Measurements from ENCODE around the gene TACC2.

DNA sequence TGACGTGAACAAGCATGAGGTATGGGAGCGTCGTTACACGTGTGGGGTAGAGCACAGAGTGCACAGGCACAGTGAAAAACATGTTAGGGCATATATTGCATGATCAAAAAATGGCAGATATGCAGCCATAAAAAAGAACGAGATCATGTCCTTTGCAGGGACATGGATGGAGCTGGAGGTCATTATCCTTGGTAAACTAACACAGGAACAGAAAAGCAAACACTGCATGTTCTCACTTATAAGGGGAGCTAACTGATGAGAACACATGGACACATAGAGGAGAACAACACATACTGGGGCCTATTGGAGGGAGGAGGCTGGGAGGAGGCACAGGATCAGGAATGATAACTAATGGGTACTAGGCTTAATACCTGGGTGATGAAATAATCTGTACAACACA is 66.3 kb downstream of the TACC2 start:
- TF ChIP-seq, protein P1, sequence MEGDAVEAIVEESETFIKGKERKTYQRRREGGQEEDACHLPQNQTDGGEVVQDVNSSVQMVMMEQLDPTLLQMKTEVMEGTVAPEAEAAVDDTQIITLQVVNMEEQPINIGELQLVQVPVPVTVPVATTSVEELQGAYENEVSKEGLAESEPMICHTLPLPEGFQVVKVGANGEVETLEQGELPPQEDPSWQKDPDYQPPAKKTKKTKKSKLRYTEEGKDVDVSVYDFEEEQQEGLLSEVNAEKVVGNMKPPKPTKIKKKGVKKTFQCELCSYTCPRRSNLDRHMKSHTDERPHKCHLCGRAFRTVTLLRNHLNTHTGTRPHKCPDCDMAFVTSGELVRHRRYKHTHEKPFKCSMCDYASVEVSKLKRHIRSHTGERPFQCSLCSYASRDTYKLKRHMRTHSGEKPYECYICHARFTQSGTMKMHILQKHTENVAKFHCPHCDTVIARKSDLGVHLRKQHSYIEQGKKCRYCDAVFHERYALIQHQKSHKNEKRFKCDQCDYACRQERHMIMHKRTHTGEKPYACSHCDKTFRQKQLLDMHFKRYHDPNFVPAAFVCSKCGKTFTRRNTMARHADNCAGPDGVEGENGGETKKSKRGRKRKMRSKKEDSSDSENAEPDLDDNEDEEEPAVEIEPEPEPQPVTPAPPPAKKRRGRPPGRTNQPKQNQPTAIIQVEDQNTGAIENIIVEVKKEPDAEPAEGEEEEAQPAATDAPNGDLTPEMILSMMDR (IDR thresholded peaks at IDR 0.05): no peak
- TF ChIP-seq POLR2A (IDR thresholded peaks at IDR 0.05): no peak
